Measurements from ENCODE around the gene PICALM. TPM values are rescaled to one million over a fixed set of nuclear protein-coding genes. Genes with fewer than 3 reads are reported as not detected.

PICALM gene
- total RNA-seq, 4 donors from 2014 or later: 128 to 196 (median 143) TPM

DNA sequence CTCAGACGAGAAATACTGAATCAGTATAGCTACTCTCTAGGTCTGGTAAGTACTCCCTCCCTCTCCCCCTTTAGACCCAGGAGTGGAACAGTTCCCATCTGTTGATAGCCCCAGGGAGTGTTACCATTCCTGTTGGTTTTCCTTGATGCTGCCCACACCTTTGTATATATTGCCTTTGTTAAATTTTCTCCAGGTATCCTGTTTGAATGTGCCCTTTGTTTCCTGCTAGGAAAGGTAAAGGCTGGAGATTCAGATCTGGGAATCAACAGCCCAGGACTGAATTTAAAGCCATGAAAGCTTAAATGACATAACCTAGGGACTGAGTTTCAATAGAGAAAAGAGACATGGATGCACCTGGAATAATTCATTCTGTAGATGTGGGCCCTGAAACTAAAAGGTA, 145.4 kb downstream of the PICALM start:
- Histone ChIP-seq H3K27me3 (peaks cover 0 to 15% (median 0%) of the 10 kb centered on the region in 4 donors), H3K4me3 (no peak overlapping the region), H3K36me3 (no peaks in the 10 kb centered on the region), H3K27ac (no peak overlapping the region), H3K4me1 (no peaks in the 10 kb centered on the region), H3K9me3 (no peaks in the 10 kb centered on the region)
- DNase-seq: no peak
- WGBS, 2 donors: 82 to 91% methylated on average over 1 of the region's 1 CpG
- TF ChIP-seq, protein P1, sequence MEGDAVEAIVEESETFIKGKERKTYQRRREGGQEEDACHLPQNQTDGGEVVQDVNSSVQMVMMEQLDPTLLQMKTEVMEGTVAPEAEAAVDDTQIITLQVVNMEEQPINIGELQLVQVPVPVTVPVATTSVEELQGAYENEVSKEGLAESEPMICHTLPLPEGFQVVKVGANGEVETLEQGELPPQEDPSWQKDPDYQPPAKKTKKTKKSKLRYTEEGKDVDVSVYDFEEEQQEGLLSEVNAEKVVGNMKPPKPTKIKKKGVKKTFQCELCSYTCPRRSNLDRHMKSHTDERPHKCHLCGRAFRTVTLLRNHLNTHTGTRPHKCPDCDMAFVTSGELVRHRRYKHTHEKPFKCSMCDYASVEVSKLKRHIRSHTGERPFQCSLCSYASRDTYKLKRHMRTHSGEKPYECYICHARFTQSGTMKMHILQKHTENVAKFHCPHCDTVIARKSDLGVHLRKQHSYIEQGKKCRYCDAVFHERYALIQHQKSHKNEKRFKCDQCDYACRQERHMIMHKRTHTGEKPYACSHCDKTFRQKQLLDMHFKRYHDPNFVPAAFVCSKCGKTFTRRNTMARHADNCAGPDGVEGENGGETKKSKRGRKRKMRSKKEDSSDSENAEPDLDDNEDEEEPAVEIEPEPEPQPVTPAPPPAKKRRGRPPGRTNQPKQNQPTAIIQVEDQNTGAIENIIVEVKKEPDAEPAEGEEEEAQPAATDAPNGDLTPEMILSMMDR (IDR thresholded peaks at IDR 0.05): no peak
- no peak for TF ChIP-seq POLR2A (IDR thresholded peaks at IDR 0.05)
- intact Hi-C loops (cut with DNase I): no loop called here

DNA sequence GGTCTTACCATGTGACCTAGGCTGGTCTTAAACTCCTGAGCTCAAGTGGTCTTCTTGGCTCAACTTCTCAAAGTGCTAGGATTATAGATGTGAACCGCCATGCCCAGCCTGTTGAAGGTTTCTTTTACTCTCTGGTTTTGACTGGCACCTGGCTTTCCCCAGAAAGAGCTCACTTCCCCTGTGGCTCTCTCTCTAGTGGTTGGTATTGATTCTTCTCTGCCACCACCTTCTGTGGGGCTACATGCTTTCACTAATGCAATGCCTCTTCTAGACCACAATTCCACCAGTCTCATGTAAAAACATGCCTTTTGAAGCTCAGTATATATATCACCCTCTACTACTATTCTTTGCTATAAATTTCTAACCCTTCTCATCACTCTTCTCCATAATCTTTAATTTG, 146.5 kb downstream of the PICALM start:
- H3K4me1 ChIP-seq: no peaks in the 10 kb centered on the region
- H3K9me3 ChIP-seq: no peaks in the 10 kb centered on the region
- H3K27me3 ChIP-seq: peaks cover 0 to 15% (median 0%) of the 10 kb centered on the region in 4 donors
- no peak for TF ChIP-seq POLR2A (IDR thresholded peaks at IDR 0.05)
- TF ChIP-seq, protein P1 (IDR thresholded peaks at IDR 0.05): no peak
- no peak overlapping the region for H3K4me3 ChIP-seq
- no peak overlapping the region for H3K27ac ChIP-seq
- intact Hi-C loops (cut with DNase I): no loop called here
- no peak for DNase-seq
- no peaks in the 10 kb centered on the region for H3K36me3 ChIP-seq
- WGBS, 2 donors: 54% methylated on average over 1 of the region's 1 CpG; no CpG with 5 or more reads in 1 of the 2 donors

DNA sequence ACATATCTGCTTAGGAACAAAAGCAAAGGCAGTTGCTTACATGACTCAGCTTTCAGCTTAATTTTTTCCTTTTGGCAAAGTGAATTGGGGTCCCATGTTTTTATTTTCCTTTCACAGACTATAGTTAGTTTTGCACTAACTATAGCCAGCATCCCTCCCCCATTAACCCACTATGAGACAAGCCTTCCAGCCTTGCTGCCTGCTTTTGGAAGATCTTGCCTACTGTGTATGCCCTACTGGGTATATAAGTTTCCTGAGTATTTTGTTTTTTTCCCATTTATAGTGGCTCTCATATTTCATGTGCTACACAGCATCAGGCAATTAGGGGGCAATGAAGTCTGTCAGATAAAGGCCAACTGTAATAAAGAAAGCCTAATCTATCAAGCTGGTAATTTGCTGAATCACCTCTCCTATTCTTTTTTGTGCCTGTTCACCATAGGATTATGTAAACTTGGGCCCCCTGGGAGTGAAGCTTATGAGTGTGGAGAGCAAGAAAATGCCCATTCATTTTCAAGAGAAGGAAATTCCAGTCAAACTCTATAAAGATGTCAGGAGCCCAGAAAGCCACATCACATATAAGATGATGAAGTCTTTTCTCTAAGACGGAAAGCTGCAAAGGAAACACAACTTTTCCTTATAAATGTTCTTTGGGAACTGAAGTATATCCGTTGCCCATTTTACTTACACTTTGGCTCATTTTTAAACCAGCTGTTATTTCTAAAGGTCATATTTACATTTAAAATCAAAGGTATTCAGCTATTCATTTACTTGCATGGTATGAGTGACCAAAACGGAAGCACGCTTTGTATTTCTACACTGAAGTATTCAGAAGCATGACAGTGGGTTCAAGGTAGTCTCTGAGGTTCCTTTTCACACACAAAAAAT, 149.7 kb downstream of the PICALM start:
- DNase-seq: no peak
- 56 to 59% methylated on average over 4 of the region's 4 CpGs for WGBS, 2 donors
- H3K27me3 ChIP-seq: peaks cover 0 to 3% (median 0%) of the 10 kb centered on the region in 4 donors
- no peak overlapping the region for H3K27ac ChIP-seq
- H3K4me1 ChIP-seq: no peaks in the 10 kb centered on the region
- TF ChIP-seq POLR2A (IDR thresholded peaks at IDR 0.05): no peak
- TF ChIP-seq, protein P1 (IDR thresholded peaks at IDR 0.05): no peak
- no peak overlapping the region for H3K4me3 ChIP-seq
- H3K36me3 ChIP-seq: no peaks in the 10 kb centered on the region
- intact Hi-C loops (cut with DNase I): no loop called here
- no peaks in the 10 kb centered on the region for H3K9me3 ChIP-seq

DNA sequence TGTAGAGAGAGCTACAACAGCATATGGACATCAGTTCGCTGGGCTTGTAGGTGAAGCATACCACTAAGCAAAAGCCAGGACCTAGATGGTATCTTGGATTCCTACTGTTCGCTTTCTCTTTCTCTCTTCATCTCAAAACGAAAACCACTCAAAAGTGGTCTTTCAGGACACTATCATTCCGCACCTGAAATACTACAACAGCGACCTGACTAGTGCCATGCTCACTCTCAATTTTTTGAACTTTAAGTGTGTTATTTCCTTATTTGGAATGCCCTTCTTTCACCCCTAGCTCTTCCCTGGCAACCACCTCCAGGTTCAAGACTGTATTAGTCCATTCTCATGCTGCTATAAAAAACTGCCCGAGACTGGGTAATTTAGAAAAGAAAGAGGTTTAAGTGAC, 154.5 kb downstream of the PICALM start:
- intact Hi-C loops (cut with DNase I): no loop called here
- 89 to 94% methylated on average over 5 to 6 of the region's 6 CpGs for WGBS, 2 donors

DNA sequence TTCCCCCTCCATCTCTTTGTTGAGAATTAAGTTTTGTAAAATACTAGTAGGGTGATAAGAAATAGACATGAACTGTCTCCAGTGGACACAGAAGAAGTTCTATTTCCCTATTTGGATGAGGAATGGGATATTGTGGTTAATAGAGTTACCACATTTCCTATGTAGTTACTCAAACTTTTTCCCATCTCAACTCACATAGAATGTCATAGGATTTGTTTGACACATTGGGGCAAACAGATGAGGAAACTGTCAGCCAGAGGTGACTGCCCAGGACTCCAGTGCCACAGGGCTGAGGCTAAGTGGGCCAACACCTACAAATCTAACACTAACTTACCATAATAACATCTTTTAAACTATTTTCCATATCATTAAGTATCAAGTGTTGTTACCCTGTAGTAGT, 155.4 kb downstream of the PICALM start:
- no peaks in the 10 kb centered on the region for H3K36me3 ChIP-seq
- H3K27ac ChIP-seq: no peak overlapping the region
- no peak overlapping the region for H3K4me3 ChIP-seq
- H3K4me1 ChIP-seq: no peaks in the 10 kb centered on the region
- no peak for TF ChIP-seq POLR2A (IDR thresholded peaks at IDR 0.05)
- TF ChIP-seq, protein P1 (IDR thresholded peaks at IDR 0.05): no peak
- no peak for DNase-seq
- no peaks in the 10 kb centered on the region for H3K27me3 ChIP-seq
- intact Hi-C loops (cut with DNase I): no loop called here
- H3K9me3 ChIP-seq: no peaks in the 10 kb centered on the region

More for the DNA sequence above, 154.5 kb downstream of the PICALM start:
- Histone ChIP-seq H3K27ac (no peak overlapping the region), H3K36me3 (no peaks in the 10 kb centered on the region), H3K9me3 (no peaks in the 10 kb centered on the region), H3K27me3 (no peaks in the 10 kb centered on the region), H3K4me1 (no peaks in the 10 kb centered on the region), H3K4me3 (no peak overlapping the region)
- TF ChIP-seq, protein P1 (IDR thresholded peaks at IDR 0.05): no peak
- TF ChIP-seq POLR2A (IDR thresholded peaks at IDR 0.05): no peak
- no peak for DNase-seq
